Epithelial cell of prostate (primary cell): ENCODE data around the gene VIPAS39.
A peak's percentile ranks its signal among the peaks of the same experiment; 100 is the strongest.

ENCODE experiments used
- DNase-seq: peaks from one replicate; pipeline ENCODE4 v3.0.0-alpha.2; 2011; ENCODE audit warnings: low read depth, low spot score
- H3K27ac ChIP-seq: fragments of 450-650 bp; 2 replicates; pipeline ENCODE4 v1.5.1; 2017; ENCODE audit warnings: mild to moderate bottlenecking

VIPAS39 gene

DNA sequence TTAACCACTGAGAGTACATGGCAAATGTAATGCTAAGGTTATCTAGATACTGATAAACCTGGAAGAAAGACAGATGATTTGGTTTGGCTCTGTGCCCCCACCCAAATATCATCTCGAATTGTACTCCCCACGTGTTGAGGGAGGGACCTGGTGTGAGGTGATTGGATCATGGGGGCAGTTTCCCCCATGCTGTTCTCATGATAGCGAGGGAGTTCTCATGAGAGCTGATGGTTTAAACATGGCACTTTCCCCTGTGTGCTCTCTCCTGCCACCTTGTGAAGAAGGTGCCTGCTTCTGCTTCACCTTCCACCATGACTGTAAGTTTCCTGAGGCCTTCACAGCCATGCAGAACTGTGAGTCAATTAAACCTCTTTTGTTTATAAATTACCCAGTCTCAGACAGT, 48.3 kb downstream of the VIPAS39 start:
- DNase-seq = no peak
- no peak overlapping the region for H3K27ac ChIP-seq

DNA sequence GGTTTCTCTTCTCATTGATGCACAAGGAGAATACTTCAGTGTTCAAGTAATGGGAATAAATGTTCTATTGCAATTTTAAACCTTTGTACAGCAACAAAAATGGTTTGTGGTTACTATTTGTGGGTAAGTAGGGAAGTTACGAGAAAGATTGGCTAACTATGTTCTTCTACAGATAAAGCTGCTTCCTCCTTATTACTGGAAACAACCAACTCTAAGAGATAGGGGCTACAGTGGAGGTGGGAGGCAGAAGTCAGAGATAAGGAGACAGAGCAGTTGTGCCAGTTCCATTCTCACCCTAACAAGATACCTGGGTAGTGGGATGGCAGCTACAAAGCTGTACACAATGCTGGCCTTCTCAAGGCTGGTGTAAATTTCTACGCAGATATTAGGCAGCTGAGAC, 50.2 kb downstream of the VIPAS39 start:
- no peak for DNase-seq
- H3K27ac ChIP-seq = no peak overlapping the region

DNA sequence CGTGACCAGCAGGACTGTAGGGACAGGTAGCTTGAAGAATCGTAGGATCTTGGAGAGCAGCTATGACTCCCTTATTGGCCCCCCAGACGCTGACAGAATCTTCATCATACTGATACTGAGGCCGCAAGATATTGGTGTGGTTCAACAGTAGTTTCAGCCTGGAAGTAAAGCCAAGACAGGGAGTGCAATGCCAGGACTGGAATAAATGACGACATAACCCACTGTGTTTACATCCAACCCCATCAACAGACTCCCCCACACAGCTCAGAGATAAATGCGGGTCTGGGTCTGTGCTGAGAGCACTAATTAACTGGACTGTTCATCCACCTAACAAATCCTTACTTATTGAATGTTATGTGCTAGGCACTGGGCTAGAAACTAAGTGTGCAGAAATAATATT, 50.7 kb downstream of the VIPAS39 start:
- no peak overlapping the region for H3K27ac ChIP-seq
- DNase-seq = no peak

DNA sequence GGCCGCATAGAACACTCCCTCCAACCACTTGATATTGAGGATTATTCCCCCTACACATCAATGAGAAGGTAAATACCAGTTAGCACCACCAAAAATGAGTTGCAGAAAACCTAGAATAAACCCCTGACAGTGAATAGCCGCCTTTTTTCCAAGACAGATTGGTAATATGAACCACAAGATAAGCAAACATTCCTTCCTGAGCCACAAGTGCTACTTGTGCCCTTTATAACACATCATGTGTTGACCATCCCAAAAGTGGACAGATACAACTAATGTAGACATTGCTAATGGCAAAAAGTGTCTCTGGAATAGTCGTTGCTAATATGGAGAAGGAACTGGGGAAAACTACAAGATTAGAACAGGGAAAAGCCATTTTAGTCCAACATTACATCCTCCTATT, 51.3 kb downstream of the VIPAS39 start:
- no peak for DNase-seq
- no peak overlapping the region for H3K27ac ChIP-seq

DNA sequence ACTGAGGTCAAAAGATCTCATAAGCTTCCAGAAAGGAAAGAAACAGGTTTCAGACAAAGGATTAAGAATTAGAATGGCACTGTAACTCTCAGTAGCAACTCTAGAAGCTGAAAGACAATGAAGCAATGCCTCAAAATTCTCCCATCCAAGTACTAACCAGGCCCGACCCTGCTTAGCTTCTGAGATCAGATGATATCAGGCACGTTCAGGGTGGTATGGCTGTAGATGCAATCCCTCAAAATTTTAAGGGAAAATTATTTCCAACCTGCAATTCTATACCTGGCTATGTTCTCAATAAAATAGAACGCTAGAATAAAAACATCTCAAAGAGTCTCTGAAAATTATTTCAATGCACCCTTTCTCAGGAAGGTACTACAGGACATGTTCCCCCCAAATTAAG, 53.6 kb downstream of the VIPAS39 start:
- no peak for DNase-seq
- H3K27ac ChIP-seq = no peak overlapping the region

DNA sequence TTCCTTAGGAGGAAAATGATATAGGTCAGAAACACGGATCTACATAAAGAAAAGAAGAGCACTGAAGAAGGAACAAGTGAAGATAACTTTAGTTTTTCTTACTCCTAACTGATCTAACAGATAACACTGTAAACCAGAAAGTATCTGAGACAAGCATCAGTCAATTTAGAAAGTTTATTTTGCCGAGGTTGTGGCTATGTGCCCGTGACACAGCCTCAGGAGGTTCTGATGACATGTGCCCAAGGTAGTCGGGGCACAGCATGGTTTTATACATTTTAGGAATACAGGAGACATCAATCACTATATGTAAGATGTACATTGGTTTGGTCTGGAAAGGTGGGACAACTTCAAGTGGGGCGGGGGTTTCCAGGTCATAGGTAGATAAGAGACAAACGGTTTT, 57.2 kb downstream of the VIPAS39 start:
- H3K27ac ChIP-seq = no peak overlapping the region
- DNase-seq = no peak

DNA sequence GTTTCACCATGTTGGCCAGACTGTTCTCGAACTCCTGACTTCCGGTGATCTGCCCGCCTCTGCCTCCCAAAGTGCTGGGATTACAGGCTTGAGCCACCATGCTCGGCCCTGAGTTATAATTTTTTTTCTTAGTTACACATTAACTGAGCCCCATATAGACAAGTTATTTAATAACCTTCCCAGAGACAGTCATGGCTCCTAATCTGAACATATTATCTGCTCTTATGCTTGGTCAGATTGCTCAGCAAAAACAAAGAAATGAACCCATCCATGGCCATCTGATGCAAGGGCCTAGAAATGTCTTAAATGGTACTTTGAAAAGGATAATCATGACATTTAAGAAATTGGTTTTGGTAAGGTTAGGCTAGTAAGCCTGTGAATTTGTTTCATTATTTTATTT, 67.2 kb downstream of the VIPAS39 start:
- H3K27ac ChIP-seq = no peak overlapping the region

DNA sequence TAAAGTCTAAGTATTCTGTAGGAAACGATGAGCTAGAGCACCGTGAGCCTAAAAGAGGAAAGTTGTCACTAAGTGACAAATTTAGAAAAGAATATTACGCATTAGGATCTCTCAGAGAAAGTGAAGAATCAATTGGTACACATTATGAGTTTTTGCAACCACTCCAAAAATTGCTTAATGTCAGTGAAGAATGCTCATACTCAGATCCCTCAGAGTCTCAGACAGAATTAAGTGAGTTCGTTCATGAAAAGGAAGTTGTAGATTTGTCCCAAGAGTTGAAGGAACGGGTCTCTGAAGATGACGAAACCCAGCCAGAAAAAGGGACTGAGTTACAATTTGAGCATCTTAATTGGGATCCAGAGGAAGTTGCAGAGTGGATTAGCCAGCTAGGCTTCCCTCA, 78.7 kb downstream of the VIPAS39 start:
- no peak overlapping the region for H3K27ac ChIP-seq
- DNase-seq = no peak

More for the DNA sequence above, 67.2 kb downstream of the VIPAS39 start:
- no peak for DNase-seq

DNA sequence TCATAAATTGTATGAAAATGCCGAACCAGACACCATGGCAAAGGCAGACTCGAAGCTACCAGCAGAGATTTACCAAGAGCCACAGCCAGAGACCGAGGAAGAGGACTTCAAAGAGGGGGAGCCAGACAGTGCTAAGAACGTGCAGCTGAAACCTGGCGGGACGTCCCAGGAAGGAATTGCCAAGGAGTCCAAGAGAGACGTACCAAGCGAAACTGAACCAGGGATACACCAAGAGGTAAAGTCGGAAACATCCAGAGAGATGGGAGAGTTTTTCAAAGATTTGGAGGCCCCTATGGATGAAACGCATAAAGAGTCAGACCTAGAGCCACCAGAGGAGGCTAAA, 79.9 kb downstream of the VIPAS39 start:
- peak overlapping the region; percentile 69 for H3K27ac ChIP-seq
- no peak for DNase-seq

DNA sequence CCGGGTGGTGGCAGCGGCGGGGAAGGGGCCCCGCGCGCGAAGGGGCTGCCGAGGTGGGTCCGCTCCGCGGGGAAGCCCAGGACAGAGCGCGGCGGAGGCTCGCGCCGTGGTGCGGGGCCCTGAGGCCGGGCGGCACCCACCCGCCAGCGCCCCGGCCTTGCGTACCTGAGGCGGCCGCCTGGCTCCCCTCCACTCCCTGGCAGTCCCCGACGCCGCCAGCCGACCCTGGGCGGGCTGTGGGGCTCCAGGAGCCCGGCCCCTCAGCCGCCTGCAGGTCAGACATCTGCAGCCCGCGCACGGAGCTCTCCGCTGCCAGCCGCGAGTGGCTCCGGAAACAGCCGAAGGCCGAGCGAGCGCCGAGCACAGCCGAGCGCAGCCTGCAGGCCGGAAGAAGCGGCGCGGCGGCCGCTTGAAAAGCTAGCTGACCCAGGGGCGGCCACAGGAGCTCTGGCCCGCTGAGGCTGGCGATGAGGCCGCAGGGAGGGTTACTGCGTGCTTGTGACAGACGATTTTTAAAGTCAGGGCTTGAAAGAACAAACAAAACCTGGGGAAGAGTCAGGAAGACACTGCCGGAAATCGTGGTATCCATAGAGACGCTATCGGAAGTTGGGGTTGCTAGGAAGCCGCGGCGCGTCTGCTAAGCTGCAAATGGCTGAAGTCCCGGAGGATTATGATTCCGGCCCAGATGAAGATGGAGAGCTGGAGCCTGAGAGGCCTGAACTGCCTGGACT, 80.5 kb downstream of the VIPAS39 start, which contains the start of the genes SAMD15 and TMED8:
Gene SAMD15 (plus strand): TSS at position 609 of the 731 bp plus-strand sequence. CDS start 40 bp downstream, at position 649.
Gene TMED8 (minus strand): TSS at position 324 of the 731 bp plus-strand sequence. CDS start 41 bp downstream, at position 283.
- peak; percentile 26 for DNase-seq
- H3K27ac ChIP-seq = peak within 1 kb of the TSS; percentile 69
